ENCODE results near the gene ZNF213.
"Not testable (repeated sequence)": the region's sequence is repeated elsewhere in the genome, so short reads cannot be mapped to it uniquely, and the experiment has no call there.

Gene ZNF213

DNA sequence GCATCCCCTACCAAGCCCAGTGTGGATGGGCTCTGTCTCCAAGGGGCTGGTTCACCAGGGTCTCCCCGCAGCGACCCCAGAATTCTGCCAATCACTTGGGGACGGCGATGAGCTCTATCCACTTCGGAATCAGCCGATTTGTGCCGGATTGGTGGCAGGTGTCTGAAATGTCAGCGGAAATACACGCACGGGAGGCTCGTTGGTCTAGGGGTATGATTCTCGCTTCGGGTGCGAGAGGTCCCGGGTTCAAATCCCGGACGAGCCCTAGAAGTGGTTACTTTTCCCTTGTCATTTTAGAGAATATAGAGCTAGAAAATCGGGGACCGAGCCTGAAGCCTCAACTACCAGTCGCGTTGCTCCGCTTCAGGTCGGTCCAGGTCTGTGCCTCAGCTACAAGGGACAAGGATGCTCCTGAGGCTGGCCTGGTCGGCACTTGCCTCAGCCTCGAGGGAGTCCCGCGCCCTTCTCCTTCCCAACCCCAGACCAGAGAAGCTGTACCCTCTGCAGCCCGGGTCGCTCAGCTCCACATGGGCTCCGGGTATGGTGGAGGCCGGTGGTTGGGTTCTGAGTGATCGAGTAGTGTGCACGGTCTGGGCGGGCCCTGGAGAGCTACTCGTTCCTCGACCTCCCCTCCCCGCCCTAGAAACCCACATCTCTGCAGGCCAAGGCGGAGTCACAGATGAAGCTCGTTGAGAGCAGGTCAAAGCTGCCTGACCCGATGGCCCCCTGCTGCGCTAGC, 37.2 kb downstream of the ZNF213 start:
- DNase-seq = peak; percentile 92

DNA sequence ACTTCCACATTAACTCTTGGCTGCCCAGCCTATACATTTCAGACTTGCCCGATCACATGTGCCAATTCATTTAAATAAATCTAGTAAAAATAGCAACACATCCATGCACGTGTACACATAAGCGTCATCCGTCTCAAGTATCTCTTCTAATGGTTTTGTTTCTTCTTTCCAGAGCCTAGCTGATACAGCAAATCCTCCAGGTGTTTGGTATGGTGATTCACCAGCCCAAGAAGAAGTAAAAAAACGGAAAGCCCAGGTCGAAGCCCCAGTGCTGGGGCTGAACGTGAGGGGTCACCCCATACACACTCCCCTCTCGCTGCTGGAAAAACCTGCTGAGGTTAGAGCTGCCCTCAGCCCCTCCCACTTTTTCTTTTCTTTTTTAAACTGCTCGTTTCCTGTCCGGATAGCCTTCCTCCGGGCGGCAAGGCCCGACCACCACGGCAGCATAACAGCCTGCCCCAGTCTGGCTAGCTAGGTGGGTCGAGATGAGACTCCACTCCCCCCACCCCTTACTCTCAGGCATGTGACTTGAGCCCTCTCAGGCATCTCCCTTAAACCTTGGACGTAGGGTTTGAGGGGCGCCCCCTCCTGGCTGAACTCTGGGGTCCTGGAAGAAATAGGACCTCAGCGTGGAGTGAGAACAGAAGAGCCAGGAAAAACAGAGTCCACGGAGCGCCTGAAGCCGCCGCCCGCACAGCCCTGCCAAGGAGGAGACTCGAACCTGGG, 39.2 kb downstream of the ZNF213 start:
- DNase-seq = peak; percentile 83

DNA sequence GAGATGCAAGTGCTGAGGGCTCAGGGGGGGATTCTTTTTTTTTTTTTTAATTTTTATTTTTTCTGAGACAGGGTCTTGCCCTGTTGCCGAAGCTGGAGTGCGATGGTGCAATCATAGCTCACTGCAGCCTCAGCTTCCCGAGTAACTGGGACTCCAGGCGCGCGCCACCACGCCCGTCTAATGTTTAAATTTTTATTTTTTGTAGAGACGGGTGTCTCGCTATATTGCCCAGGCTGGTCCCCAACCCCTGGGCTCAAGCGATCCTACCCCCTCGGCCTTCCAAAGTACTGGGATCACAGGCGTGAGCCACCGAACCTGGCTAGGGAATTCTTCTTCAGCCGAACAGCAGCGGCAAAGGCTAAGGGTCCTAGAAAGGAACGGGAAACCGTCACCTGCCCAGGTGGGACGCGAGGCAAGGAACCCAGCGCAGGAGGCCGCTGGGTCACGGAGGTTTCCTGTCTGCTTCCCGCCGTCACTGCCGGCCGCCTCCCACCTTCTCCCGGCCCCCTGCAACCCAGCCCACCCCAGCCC, 39.9 kb downstream of the ZNF213 start:
- no peak for DNase-seq

DNA sequence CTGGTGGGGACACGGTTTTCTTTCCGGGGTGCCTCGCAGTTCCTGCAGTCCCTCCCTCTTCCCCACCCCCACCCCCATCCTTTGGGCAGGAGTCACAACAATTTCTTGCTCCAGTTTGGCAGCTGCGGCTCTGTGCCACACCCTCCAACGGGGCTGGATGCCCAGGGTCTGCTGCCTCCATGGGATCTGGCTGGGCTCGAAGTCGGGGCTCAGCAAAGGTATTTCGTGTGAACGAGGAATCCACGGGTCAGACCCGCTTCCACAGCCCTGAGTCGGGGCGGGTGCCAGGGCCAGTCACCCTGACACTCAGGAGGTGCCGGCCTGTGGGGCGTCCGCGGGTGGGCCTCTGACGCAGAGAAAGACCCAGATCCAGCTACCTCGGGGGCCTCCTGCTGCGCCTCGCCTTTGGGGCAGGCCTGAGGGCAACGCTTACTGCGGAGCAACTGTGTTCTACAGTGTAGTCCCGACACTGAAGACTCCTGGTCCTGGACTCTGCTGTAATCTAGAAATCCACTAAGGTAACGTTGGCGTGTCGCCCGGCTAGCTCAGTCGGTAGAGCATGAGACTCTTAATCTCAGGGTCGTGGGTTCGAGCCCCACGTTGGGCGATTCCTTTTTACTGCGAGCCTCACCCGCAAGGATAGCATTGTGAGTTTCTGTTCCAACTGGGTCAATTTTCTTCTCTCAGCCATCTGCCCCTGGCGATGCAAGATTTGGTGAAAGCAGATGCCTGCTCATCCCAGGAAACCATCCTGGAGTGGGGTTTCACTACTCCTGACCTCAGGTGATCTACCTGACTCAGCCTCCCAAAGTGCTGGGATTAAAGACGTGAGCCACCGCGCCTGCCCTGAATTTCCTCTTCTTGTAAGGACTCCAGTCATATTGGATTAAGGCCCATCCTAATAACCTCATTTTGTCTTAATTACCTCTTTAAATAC, 40.6 kb downstream of the ZNF213 start:
- DNase-seq = peak; percentile 96

DNA sequence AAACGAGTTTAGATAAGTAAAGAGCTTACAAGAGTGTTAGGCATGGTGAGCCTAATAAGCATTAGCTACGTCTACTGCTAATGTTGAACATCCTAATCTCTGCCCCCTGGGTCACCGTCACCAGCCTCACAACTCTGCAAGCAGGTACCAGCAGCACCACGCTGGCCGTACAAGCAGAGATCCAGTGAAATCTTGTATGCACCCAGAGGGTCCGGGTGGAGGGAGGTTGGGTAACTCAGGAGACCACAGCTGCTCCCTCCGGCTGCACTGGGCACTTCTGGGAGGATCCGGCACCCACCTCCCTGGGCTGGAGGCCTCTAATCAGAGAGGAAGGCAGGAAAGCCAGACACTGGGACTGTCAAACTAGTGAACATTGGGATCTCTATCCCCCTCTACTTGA, 44.8 kb downstream of the ZNF213 start:
- DNase-seq = no peak

DNA sequence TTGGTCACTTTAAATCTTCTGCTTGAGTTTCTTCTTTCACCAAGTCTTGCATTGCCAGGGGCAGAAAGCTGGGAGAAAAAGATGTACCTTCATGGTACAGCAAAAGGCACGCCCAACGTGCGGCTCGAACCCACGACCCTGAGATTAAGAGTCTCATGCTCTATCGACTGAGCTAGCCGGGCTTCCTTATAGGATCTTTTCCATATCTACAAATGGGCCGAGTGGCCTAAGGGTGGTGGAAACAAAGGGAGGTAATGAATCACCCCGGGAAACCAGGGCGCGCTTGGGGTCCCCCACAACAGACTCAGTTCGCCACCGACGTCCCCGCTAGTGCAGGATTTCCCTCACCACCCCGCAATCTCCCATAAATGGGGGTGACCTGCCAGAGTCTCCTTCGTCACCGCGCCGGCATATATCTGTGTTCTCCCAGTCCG, 45.6 kb downstream of the ZNF213 start:
- peak; percentile 86 for DNase-seq

DNA sequence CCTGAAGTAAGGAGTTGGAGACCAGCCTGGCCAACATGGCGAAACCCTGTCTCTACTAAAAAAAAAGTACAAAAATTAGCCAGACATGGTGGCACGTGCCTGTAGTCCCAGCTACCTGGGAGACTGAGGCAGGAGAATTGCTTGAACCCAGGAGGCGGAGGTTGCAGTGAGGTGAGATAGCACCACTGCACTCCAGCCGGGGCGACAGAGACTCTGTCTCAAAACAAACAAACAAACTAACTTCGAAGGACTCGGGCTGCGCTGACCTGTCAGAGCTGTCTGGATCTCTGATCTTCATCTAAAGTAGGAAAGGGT, 47.4 kb downstream of the ZNF213 start:
- DNase-seq = not testable (repeated sequence)

DNA sequence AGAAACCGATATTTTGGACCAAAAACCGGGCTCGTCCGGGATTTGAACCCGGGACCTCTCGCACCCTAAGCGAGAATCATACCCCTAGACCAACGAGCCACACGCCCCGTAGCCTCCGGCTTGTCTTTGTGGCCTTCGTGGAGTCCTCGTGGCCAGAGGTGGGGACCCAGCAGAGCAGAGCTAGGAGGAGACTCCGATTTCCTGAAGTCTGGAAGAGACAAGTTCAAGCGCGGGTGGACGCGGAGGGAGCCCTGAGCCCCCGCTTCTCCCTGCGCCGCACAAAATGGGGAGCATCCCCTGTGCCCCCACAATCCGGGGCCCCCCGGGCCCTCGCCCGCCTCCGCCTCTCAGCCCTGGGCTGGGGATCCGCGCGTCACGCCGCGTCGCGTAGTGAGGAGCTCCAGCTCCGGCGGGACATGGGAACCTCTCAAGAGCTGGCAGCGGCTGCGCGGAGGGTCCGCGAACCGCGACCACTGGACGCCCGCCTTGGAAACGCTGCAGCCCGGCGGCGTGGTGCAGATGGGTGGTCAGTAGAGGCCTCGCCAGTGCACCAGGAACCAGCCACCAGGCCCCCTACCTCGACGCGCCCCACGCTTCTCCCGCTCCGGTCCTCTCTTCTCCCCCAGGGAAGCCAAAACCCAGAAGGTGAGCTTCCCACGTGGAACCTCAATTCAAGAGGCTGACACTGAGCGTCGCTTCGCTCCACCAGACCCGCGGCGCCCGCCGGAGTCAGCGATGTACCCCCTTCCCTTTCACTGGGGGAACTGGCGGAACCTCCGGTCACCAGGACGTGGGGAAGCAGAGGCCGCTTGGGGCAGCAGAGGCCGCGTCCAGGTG, 48.0 kb downstream of the ZNF213 start:
- peak; percentile 99 for DNase-seq

DNA sequence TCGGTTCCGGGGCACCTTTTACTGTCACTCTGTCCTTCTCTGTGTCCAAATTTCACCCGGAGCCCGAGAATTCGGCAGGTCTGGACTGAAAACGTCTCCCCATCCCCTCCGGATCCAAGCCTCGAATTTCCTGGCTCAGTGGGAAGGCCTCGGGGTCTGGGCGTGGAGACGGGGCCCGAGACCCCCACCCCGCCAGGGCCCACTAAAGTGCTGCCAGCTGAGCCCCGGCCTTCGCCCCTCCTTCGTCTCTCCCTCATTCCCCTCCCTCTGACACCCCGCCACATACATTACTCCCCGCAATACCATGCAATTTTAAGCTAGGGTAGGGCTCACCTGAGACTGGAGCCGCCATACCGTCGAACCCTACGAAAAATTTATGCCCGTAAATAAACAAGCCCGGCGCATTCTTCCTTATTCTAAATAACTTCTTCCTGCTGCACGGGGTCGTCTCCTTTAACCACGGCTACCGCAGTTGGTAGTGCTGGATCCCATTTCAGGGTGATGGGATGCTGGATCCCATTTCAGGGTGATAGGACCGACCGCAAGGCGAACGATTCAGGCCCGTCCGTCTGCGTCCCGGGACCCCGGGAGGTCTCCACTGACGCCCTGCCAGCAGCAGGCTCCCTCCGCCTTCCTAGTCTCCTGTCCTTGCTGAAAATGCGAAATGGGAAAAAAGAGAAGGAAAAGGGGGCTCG, 48.8 kb downstream of the ZNF213 start:
- DNase-seq = no peak

DNA sequence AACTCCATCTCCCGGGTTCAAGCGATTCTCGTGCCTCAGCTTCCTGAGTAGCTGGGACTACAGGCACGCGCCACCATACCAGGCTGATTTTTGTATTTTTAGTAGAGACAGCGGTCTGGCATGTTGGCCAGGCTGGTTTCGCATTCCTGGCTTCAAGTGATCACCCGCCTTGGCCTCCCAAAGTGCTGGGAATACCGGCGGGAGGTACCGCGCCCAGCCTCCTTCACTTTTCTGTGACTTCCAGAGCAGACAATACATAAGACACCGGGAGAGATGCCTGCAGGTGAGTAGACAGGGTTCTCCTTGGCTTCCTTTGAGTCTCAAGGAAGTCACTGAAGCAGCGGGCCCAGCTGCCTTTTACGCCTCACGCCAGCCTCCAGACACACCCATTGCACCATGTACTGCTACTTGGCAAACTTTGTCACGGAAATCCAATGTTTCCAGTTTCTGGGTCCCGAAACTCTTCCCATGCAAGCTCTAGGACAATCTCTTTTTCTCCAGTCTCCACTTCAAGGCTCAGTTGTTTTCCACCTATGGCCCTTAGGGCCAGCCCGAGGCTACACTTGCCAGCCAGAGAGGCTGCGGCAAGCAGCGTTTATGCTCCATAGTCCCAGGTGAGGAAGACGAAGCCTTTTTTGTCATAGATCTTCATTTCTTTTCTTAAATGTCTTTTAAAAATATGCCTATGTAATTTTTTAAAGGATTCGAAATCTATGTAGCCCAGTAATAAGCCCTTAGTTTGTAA, 52.3 kb downstream of the ZNF213 start:
- no peak for DNase-seq

DNA sequence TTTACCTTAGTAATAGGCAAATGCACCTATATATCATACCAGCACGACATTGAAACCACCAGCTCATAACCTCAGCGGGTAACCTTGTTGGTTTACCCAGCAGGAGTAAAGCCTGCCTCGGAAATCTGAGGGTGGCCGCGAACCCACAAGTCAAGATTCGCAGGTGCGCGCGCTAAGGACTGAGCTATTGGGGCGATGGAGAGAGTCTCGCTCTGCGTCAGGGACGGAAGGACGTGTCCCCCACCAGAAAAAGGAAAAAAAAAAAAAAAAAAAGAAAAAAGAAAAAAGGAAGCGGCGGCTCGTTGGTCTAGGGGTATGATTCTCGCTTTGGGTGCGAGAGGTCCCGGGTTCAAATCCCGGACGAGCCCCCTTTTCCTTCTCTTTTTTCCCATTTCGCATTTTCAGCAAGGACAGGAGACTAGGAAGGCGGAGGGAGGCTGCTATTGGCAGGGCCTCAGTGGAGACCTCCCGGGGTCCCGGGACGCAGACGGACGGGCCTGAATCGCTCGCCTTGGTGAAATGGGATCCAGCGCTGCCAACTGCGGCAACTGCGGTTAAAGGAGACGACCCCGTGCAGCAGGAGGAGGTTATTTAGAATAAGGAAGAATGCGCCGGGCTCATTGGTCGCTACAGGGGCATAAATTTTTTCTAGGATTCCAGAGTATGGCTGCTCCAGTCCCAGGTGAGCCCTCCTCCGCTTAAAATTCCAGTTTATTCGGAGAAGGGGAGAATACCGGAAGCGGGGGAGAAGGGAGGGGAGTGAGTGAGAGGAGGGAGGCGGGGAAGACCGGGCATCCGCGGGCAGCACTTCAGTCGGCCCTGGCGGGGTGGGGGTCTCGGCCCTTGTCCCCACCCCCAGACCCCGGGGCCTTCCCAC, 53.2 kb downstream of the ZNF213 start, which contains the start of gene OR1F1:
Gene OR1F1 (plus strand): TSS at position 407 of the 877 bp plus-strand sequence.
- peak; percentile 90 for DNase-seq

DNA sequence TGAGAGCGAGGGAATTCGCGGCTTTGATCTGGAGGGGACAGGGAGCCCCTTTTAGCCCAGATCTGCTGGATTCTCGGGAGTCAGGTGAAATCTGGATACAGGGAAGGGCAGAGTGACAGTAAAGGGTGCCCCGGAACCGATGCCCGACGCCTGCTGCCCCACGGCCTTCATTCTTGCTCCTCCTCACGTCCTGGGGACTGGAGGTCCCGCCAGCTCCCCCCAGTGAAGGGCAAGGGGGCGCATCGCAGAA, 53.8 kb downstream of the ZNF213 start:
- no peak for DNase-seq

DNA sequence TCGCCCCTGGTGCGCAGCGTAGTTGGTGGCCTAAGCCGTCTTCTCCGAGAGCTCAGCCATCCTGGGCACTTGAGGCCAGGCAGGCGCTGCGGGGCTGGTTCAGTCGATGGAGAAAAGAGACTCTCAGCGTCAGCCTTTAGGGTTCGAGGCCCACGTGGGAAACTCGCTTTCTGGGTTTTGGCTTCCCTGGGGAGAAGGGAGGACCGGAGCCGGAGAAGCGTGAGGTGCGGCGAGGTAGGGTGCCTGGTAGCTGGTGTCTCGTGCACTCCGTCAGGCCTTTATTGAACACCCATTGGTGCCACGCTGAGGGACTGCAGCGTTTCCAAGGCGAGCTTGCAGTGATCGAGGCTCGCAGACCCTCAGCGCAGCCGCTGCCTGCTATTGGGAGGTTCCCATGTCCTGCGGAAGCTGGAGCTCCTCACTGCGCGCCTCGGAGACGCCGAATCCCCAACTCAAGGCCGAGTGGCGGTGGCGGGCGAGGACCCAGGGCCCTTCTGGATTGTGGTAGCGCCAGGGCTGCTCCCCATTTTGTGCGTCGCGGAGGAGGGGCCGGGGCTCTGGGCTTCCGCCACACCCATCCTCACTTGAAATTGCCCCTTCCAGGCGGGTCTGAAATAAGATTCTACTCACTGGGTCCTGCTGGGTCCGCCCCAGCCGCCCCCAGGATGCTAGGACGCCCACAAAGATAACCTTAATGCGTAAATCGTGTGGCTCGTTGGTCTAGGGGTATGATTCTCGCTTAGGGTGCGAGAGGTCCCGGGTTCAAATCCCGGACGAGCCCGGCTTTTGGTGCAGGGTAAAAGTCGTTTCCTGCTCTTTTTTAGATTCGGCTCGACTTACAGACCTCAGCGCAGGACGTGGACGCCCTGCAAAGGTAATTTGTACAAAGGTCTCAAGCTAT, 54.3 kb downstream of the ZNF213 start:
- peak; percentile 97 for DNase-seq

DNA sequence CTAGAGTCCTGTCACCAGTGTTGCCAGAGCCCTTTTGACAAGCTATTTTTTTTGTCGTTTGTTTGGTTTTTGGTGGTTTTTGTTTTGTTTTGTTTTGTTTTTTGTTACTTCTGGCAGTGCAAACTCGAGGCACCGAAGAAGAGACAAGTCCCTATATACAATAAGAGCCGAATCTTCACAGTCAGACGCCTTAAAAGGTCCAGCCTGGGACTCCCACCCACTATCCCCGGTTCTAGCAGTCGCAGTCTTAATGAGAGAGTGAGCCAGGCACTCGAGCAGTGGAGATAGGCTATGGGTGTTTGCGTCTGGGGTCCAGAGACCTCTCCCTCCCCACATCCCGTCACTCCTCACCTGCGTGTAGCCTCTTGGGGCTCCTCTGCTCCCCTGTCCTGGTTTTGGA, 55.0 kb downstream of the ZNF213 start:
- DNase-seq = no peak

DNA sequence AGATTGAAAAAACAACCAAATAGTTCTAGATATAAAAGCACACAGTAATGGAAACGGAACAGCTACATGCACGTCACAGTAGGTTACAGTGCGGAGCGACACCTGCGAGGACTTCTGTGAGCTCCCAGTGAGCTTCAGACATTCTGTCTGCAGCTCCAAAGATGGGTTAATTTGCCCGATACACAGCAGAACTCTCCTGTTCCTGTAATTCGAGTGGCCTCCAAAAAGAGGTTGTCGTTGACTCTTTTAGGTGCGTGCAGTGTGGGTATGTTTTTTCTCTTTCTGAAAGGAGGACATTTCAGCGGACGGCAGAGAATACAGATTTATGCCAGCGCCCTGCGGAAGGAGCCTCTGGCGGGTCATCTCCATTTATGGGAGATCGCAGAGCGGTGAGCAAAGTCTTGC, 56.1 kb downstream of the ZNF213 start:
- DNase-seq = no peak

All from activated CD8-positive, alpha-beta memory T cell treated with anti-CD3 and anti-CD28 coated beads, Interleukin-2, amount 50 U/mL, for 48 hours (primary cell).